ENCODE results near the gene MTUS2. TPM values are rescaled to one million over a fixed set of nuclear protein-coding genes. Genes with fewer than 3 reads are reported as not detected.
A peak's percentile ranks its signal among the peaks of the same experiment; 100 is the strongest.

Gene MTUS2
- total and polyA plus RNA-seq, 2 donors from 2014 or later = 0.06 to 0.22 TPM

DNA sequence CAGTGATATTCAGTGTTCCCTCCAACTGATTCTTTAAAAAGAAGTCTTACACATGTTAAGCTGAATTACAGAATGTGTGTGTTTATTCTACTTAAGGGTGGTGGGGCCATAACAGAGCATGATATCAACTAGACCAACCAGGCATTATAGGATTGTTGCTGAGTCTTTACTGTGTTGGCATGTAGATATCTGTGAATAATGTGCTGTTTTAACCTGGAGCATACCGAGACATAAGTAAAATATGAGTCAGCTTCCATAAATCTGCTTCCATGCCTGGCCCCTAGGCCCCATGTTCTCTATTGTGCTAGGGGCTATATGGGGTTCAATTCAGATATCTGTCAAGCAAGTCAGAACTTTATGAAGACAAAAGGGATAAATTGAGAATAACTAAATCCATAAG, 295.7 kb downstream of the MTUS2 start:
- H3K9ac ChIP-seq (ENCODE audit: low read length in 3 of 3) = no peak overlapping the region
- no peaks in the 10 kb centered on the region for H3K4me1 ChIP-seq (ENCODE audit: control insufficient read depth in 2 of 3, insufficient read depth in 2 of 3, low read depth in 1 of 3, low read length in 3 of 3)
- H3K4me3 ChIP-seq (ENCODE audit: low read length in 3 of 3) = no peak overlapping the region
- no peaks in the 10 kb centered on the region for H3K9me3 ChIP-seq (ENCODE audit: control insufficient read depth in 2 of 3, insufficient read depth in 1 of 3, low read length in 3 of 3)
- FAIRE-seq = no peak
- TF ChIP-seq, protein P1, sequence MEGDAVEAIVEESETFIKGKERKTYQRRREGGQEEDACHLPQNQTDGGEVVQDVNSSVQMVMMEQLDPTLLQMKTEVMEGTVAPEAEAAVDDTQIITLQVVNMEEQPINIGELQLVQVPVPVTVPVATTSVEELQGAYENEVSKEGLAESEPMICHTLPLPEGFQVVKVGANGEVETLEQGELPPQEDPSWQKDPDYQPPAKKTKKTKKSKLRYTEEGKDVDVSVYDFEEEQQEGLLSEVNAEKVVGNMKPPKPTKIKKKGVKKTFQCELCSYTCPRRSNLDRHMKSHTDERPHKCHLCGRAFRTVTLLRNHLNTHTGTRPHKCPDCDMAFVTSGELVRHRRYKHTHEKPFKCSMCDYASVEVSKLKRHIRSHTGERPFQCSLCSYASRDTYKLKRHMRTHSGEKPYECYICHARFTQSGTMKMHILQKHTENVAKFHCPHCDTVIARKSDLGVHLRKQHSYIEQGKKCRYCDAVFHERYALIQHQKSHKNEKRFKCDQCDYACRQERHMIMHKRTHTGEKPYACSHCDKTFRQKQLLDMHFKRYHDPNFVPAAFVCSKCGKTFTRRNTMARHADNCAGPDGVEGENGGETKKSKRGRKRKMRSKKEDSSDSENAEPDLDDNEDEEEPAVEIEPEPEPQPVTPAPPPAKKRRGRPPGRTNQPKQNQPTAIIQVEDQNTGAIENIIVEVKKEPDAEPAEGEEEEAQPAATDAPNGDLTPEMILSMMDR (IDR thresholded peaks at IDR 0.05; ENCODE audit: borderline replicate concordance, extremely low read depth, insufficient read depth) = no peak
- DNase-seq = no peak
- H3K36me3 ChIP-seq (ENCODE audit: control insufficient read depth in 2 of 3, insufficient read depth in 3 of 3, low read length in 3 of 3) = no peaks in the 10 kb centered on the region
- intact Hi-C loops (cut with DNase I) = no loop called here
- H3K27me3 ChIP-seq (ENCODE audit: control insufficient read depth, insufficient read depth, low read length) = no peaks in the 10 kb centered on the region
- H3K27ac ChIP-seq (ENCODE audit: low read depth in 2 of 2, low read length in 2 of 2) = no peak overlapping the region

DNA sequence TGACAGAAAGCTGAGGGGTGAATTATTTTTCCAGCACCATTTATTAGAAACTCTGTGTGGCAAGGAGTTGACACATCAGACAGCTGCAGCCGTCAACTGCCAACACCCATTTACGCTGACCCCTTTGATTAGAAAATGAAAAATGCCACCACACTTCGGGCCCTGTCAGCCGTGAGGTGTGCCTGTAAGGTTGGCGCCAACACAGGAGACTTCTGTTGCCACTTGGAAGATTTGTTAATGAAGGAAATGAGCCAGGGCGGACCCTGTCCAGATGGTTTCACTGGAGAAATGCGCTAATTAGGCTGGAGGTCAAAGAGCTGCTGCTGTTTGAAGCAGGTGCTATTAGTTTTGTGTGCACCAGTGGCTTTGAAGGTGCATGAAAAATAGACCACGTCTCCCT, 297.5 kb downstream of the MTUS2 start:
- H3K9me3 ChIP-seq (ENCODE audit: control insufficient read depth in 2 of 3, insufficient read depth in 1 of 3, low read length in 3 of 3) = no peaks in the 10 kb centered on the region
- no peak for FAIRE-seq
- no peaks in the 10 kb centered on the region for H3K36me3 ChIP-seq (ENCODE audit: control insufficient read depth in 2 of 3, insufficient read depth in 3 of 3, low read length in 3 of 3)
- no peaks in the 10 kb centered on the region for H3K4me1 ChIP-seq (ENCODE audit: control insufficient read depth in 2 of 3, insufficient read depth in 2 of 3, low read depth in 1 of 3, low read length in 3 of 3)
- H3K4me3 ChIP-seq (ENCODE audit: low read length in 3 of 3) = no peak overlapping the region
- no peak overlapping the region for H3K27ac ChIP-seq (ENCODE audit: low read depth in 2 of 2, low read length in 2 of 2)
- TF ChIP-seq, protein P1 (IDR thresholded peaks at IDR 0.05; ENCODE audit: borderline replicate concordance, extremely low read depth, insufficient read depth) = no peak
- H3K27me3 ChIP-seq (ENCODE audit: control insufficient read depth, insufficient read depth, low read length) = no peaks in the 10 kb centered on the region
- H3K9ac ChIP-seq (ENCODE audit: low read length in 3 of 3) = no peak overlapping the region
- intact Hi-C loops (cut with DNase I) = no loop called here
- DNase-seq = peak in 2 of 5 donors; percentile 64

DNA sequence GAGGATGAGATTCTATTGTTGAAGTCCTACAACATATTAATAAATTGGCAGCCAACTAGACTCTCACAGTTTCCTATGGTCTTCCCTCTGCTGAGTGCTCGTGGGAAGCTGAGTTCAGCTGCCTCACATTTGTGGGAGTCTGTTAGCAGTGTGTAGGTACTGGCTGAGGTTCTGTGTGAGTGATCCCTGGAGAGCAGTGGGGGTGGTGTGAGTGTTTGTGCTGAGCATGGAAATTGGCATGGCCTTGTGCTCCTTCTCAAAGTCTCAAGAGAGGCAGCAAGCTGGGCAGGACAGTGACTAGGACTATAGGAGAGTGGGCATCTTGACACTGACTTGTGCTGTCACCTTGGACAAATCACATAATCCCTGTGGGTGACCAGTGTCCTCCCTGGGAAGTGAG, 298.3 kb downstream of the MTUS2 start:
- Histone ChIP-seq H3K27me3 (ENCODE audit: control insufficient read depth, insufficient read depth, low read length) (no peaks in the 10 kb centered on the region), H3K9me3 (ENCODE audit: control insufficient read depth in 2 of 3, insufficient read depth in 1 of 3, low read length in 3 of 3) (no peaks in the 10 kb centered on the region), H3K36me3 (ENCODE audit: control insufficient read depth in 2 of 3, insufficient read depth in 3 of 3, low read length in 3 of 3) (no peaks in the 10 kb centered on the region), H3K27ac (ENCODE audit: low read depth in 2 of 2, low read length in 2 of 2) (no peak overlapping the region), H3K4me3 (ENCODE audit: low read length in 3 of 3) (no peak overlapping the region), H3K9ac (ENCODE audit: low read length in 3 of 3) (no peak overlapping the region), H3K4me1 (ENCODE audit: control insufficient read depth in 2 of 3, insufficient read depth in 2 of 3, low read depth in 1 of 3, low read length in 3 of 3) (no peaks in the 10 kb centered on the region)
- TF ChIP-seq, protein P1 (IDR thresholded peaks at IDR 0.05; ENCODE audit: borderline replicate concordance, extremely low read depth, insufficient read depth) = no peak
- FAIRE-seq = no peak
- DNase-seq = no peak
- intact Hi-C loops (cut with DNase I) = no loop called here

Measured in kidney (tissue), 14 donors.